HG02973 (cell line): Measurements from ENCODE around the gene NDRG2.

Experiments used
- ATAC-seq: cut with Tn5 transposase; IDR thresholded peaks from one replicate; pipeline ENCODE4 v1.9.1; 2021; ENCODE audit warnings: moderate library complexity; ENCODE audit not compliant: unreplicated experiment

The NDRG2 gene

GRCh38 chr14:21024585-21025370 is at the start of gene NDRG2:
TSS of gene NDRG2 (minus strand) at chr14:21025061. CDS start at chr14:21023315, 1,746 bp downstream.
- no peak for ATAC-seq

GRCh38 chr14:21073921-21074320 is 49.1 kb upstream of the NDRG2 start:
- no peak for ATAC-seq

GRCh38 chr14:21072781-21073339 is 48.0 kb upstream of the NDRG2 start:
- no peak for ATAC-seq

GRCh38 chr14:21072031-21072473 is 47.2 kb upstream of the NDRG2 start:
- no peak for ATAC-seq

- peak; percentile 56 for ATAC-seq
Measured at GRCh38 chr14:21071225-21072030, 46.6 kb upstream of the NDRG2 start.

- no peak for ATAC-seq
Measured at GRCh38 chr14:21070610-21071224, 45.9 kb upstream of the NDRG2 start.

GRCh38 chr14:21070083-21070609 is 45.3 kb upstream of the NDRG2 start, which contains the start of gene ARHGEF40:
TSS of gene ARHGEF40 (plus strand) at chr14:21070304. CDS start at chr14:21070397, 93 bp downstream.
- ATAC-seq = no peak

GRCh38 chr14:21069388-21070082 is 44.7 kb upstream of the NDRG2 start:
- no peak for ATAC-seq

GRCh38 chr14:21068521-21069387 is 43.9 kb upstream of the NDRG2 start:
- no peak for ATAC-seq

- ATAC-seq = no peak
Measured at GRCh38 chr14:21066882-21067502, 42.1 kb upstream of the NDRG2 start.

GRCh38 chr14:21063479-21063878 is 38.6 kb upstream of the NDRG2 start:
- ATAC-seq = no peak

GRCh38 chr14:21061347-21061668 is 36.4 kb upstream of the NDRG2 start:
- ATAC-seq = no peak

GRCh38 chr14:21060614-21061346 is 35.9 kb upstream of the NDRG2 start:
- ATAC-seq = no peak

- ATAC-seq = no peak
Measured at GRCh38 chr14:21059842-21060613, 35.2 kb upstream of the NDRG2 start.

GRCh38 chr14:21058903-21059302 is 34.0 kb upstream of the NDRG2 start:
- no peak for ATAC-seq

GRCh38 chr14:21057803-21058675 is 33.2 kb upstream of the NDRG2 start, which contains the start of gene RNASE8:
TSS of gene RNASE8 (plus strand) at chr14:21057822. CDS start at chr14:21057893, 71 bp downstream.
- ATAC-seq = no peak
